Endodermal cell (in vitro differentiated cells): ENCODE measurements around the gene RPIA. TPM values are rescaled to one million over a fixed set of nuclear protein-coding genes. Genes with fewer than 3 reads are reported as not detected.
"Not testable (repeated sequence)": the region's sequence is repeated elsewhere in the genome, so short reads cannot be mapped to it uniquely, and the experiment has no call there.

Source experiments
- DNase-seq: peaks from one replicate; pipeline ENCODE4 v3.0.0-alpha.2; 2017
- H3K27ac ChIP-seq: 2 replicates; pipeline ENCODE4 v1.5.1; 2013; ENCODE audit warnings: mild to moderate bottlenecking, low read depth, low read length, moderate library complexity
- H3K27me3 ChIP-seq: 2 replicates; pipeline ENCODE4 v1.6.1; 2013; ENCODE audit warnings: mild to moderate bottlenecking, low read length, moderate library complexity; ENCODE audit not compliant: insufficient read depth, control insufficient read depth, poor library complexity, severe bottlenecking
- H3K36me3 ChIP-seq: 2 replicates; pipeline ENCODE4 v1.7.0; 2013; ENCODE audit warnings: mild to moderate bottlenecking, low read length, moderate library complexity; ENCODE audit not compliant: control insufficient read depth, insufficient read depth
- H3K4me1 ChIP-seq: one replicate; pipeline ENCODE4 v1.7.0; 2013; ENCODE audit warnings: low read length; ENCODE audit not compliant: control insufficient read depth, insufficient read depth
- H3K4me3 ChIP-seq: 2 replicates; pipeline ENCODE4 v1.5.1; 2013; ENCODE audit warnings: mild to moderate bottlenecking, low read length, moderate library complexity
- H3K9ac ChIP-seq: 2 replicates; pipeline ENCODE4 v1.6.1; 2013; ENCODE audit warnings: mild to moderate bottlenecking, low read length, moderate library complexity; ENCODE audit not compliant: poor library complexity, severe bottlenecking; ENCODE audit errors: extremely low read depth
- H3K9me3 ChIP-seq: 2 replicates; pipeline ENCODE4 v1.6.1; 2013; ENCODE audit warnings: mild to moderate bottlenecking, low read length, moderate library complexity; ENCODE audit not compliant: control insufficient read depth
- H3K27ac Mint-ChIP-seq: 2 replicates; pipeline ENCODE4 v1.8.0; 2020; ENCODE audit warnings: mixed read lengths
- H3K27me3 Mint-ChIP-seq: 2 replicates; pipeline ENCODE4 v1.8.0; 2021; ENCODE audit warnings: mild to moderate bottlenecking, mixed read lengths; ENCODE audit not compliant: insufficient read depth
- H3K36me3 Mint-ChIP-seq: 2 replicates; pipeline ENCODE4 v1.8.0; 2020; ENCODE audit warnings: low read depth, mixed read lengths
- H3K4me1 Mint-ChIP-seq: 2 replicates; pipeline ENCODE4 v1.8.0; 2020; ENCODE audit warnings: mixed read lengths
- H3K4me3 Mint-ChIP-seq: 2 replicates; pipeline ENCODE4 v1.8.0; 2020; ENCODE audit warnings: mild to moderate bottlenecking, moderate library complexity, mixed read lengths
- H3K9me3 Mint-ChIP-seq: 2 replicates; pipeline ENCODE4 v1.8.0; 2020; ENCODE audit warnings: mild to moderate bottlenecking, mixed read lengths
- CTCF ChIP-seq: fragments of 200-600 bp; sonication (generic); conservative IDR thresholded peaks from 2 replicates; pipeline ENCODE4 v1.5.0; 2021; ENCODE audit warnings: antibody characterized with exemption, mild to moderate bottlenecking
- WGBS, 2 experiments: methylation state at CpG; one replicate each; pipeline versions ENCODE4 v1.1.5 to v1.1.7; 2013; ENCODE audit warnings: missing lambda C conversion rate in 2 of 2, mixed read lengths in 1 of 2; ENCODE audit not compliant: insufficient coverage in 1 of 2, insufficient read length in 1 of 2; 5-methylcytosine and 5-hydroxymethylcytosine counted together
- total RNA-seq, 2 donors: library from RNA; stranded (reverse); fragmentation: NEBNext Ultra II Directional in 1 of 2; extraction: Animal tissue kit (Norgen Biotek cat#: 25700) in 1 of 2; gene quantifications; 2 replicates in 1 of 2; 3 replicates in 1 of 2; pipeline ENCODE4 v1.2.1, GENCODE V29; 2021

The RPIA gene
- total RNA-seq, 2 donors from 2014 or later: 16.2 to 26.0 TPM

- peaks cover 3% of the 10 kb centered on the region for H3K4me1 Mint-ChIP-seq
- H3K9me3 Mint-ChIP-seq: peaks cover 14% of the 10 kb centered on the region
- H3K36me3 ChIP-seq: no peaks in the 10 kb centered on the region
- 0 to 3% methylated on average over 12 to 75 of the region's 75 CpGs for WGBS, 2 experiments
- no peak overlapping the region for H3K27ac Mint-ChIP-seq
- H3K4me1 ChIP-seq: no peaks in the 10 kb centered on the region
- DNase-seq: peak; percentile 85
- no peaks in the 10 kb centered on the region for H3K36me3 Mint-ChIP-seq
- H3K9me3 ChIP-seq: no peaks in the 10 kb centered on the region
- H3K4me3 ChIP-seq: peak overlapping the region; percentile 71
- H3K27me3 ChIP-seq: peaks cover 12% of the 10 kb centered on the region
- H3K27me3 Mint-ChIP-seq: peaks cover 41% of the 10 kb centered on the region
- H3K4me3 Mint-ChIP-seq: peak overlapping the region; percentile 53
- no peak overlapping the region for H3K9ac ChIP-seq
- H3K27ac ChIP-seq: no peak overlapping the region
- peak; percentile 32 for TF ChIP-seq CTCF
Observed at GRCh38 chr2:88765154-88765888, 73.8 kb downstream of the RPIA start.

GRCh38 chr2:88765889-88766481, 74.5 kb downstream of the RPIA start:
- Histone ChIP-seq H3K27me3 (peaks cover 12% of the 10 kb centered on the region), H3K4me3 (peak overlapping the region; percentile 71)
- Mint-ChIP-seq H3K9me3 (peaks cover 12% of the 10 kb centered on the region), H3K4me3 (peak overlapping the region; percentile 53), H3K27me3 (peaks cover 41% of the 10 kb centered on the region)
- H3K27ac Mint-ChIP-seq, H3K4me1 ChIP-seq, H3K36me3 Mint-ChIP-seq, DNase-seq, H3K36me3 ChIP-seq, H3K9me3 ChIP-seq, H3K27ac ChIP-seq, H3K4me1 Mint-ChIP-seq, H3K9ac ChIP-seq: not testable (repeated sequence)
- 34% methylated on average over 22 of the region's 24 CpGs; no CpG with 5 or more reads in 1 of the 2 experiments for WGBS, 2 experiments

GRCh38 chr2:88770016-88770415, 78.5 kb downstream of the RPIA start:
- H3K9ac ChIP-seq: no peak overlapping the region
- no peaks in the 10 kb centered on the region for H3K4me1 ChIP-seq
- peaks cover 2% of the 10 kb centered on the region for H3K27me3 ChIP-seq
- H3K27ac Mint-ChIP-seq: no peak overlapping the region
- H3K9me3 ChIP-seq: peaks cover 12% of the 10 kb centered on the region
- H3K4me3 ChIP-seq: no peak overlapping the region
- no peak overlapping the region for H3K4me3 Mint-ChIP-seq
- no peaks in the 10 kb centered on the region for H3K36me3 Mint-ChIP-seq
- no peak for DNase-seq
- no peak overlapping the region for H3K27ac ChIP-seq
- H3K9me3 Mint-ChIP-seq: peaks cover 27% of the 10 kb centered on the region
- WGBS, 2 experiments: 80 to 88% methylated on average over 1 to 4 of the region's 4 CpGs
- H3K36me3 ChIP-seq: no peaks in the 10 kb centered on the region
- peaks cover 20% of the 10 kb centered on the region for H3K27me3 Mint-ChIP-seq
- no peak for TF ChIP-seq CTCF
- H3K4me1 Mint-ChIP-seq: peaks cover 3% of the 10 kb centered on the region

- WGBS, 2 experiments: 64 to 74% methylated on average over 5 to 6 of the region's 7 CpGs
- H3K4me3 ChIP-seq, H3K27me3 ChIP-seq, H3K36me3 Mint-ChIP-seq, H3K27me3 Mint-ChIP-seq, H3K4me1 Mint-ChIP-seq, H3K36me3 ChIP-seq, H3K27ac Mint-ChIP-seq, H3K4me3 Mint-ChIP-seq, H3K4me1 ChIP-seq, DNase-seq, H3K9ac ChIP-seq, H3K27ac ChIP-seq: not testable (repeated sequence)
- H3K9me3 ChIP-seq: peaks cover 24% of the 10 kb centered on the region
- peaks cover 51% of the 10 kb centered on the region for H3K9me3 Mint-ChIP-seq
Observed at GRCh38 chr2:88773233-88774028, 82.0 kb downstream of the RPIA start.

GRCh38 chr2:88789213-88789612, 97.7 kb downstream of the RPIA start:
- not testable (repeated sequence) for H3K27me3 Mint-ChIP-seq, H3K36me3 ChIP-seq, H3K27ac ChIP-seq, H3K9me3 ChIP-seq, H3K4me3 ChIP-seq, H3K4me1 ChIP-seq, H3K27ac Mint-ChIP-seq, H3K9ac ChIP-seq, DNase-seq, H3K4me1 Mint-ChIP-seq, H3K36me3 Mint-ChIP-seq, H3K27me3 ChIP-seq, H3K4me3 Mint-ChIP-seq
- peaks cover 12% of the 10 kb centered on the region for H3K9me3 Mint-ChIP-seq
- WGBS, 2 experiments: 92 to 95% methylated on average over 2 of the region's 2 CpGs
